Hepatocyte (in vitro differentiated cells): ENCODE measurements around the gene CFAP221.

Experiments
- EZH2 ChIP-seq: fragments of 200-600 bp; sonication (generic); IDR thresholded peaks from 2 replicates; pipeline ENCODE4 v1.6.1; 2016; ENCODE audit warnings: antibody characterized with exemption, mild to moderate bottlenecking, borderline replicate concordance
- EZH2phosphoT487 ChIP-seq: fragments of 200-600 bp; sonication (generic); IDR thresholded peaks from one replicate; pipeline ENCODE4 v1.6.1; 2018; ENCODE audit warnings: antibody characterized with exemption, mild to moderate bottlenecking, low read depth, moderate library complexity; ENCODE audit not compliant: unreplicated experiment, severe bottlenecking
- TF ChIP-seq, protein P1 (sequence below): fragments of 200-600 bp; sonication (generic); IDR thresholded peaks from 2 replicates; pipeline ENCODE4 v1.5.1; 2016; ENCODE audit warnings: antibody characterized with exemption, mild to moderate bottlenecking; ENCODE audit not compliant: poor library complexity

DNA sequence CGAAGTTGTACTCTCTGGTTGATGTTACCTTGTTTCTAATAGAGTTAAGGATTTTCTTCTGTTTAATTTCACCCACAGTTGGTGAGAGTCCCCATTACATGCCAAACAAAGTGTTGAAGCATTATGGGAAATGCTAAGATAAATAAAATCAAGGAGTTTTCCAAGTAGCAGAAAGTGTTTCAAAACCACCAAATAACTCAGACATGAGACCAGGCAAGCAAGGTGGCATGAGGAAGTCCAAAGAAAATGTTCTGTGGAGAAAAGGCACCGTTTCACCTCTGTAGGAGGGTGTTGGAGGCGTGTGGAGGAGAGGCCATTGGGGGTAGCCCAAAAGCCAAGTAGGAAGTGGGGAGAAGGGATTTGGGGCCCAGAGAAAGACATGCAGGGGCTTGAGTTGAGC is 8.7 kb downstream of the CFAP221 start:
- TF ChIP-seq, protein P1, sequence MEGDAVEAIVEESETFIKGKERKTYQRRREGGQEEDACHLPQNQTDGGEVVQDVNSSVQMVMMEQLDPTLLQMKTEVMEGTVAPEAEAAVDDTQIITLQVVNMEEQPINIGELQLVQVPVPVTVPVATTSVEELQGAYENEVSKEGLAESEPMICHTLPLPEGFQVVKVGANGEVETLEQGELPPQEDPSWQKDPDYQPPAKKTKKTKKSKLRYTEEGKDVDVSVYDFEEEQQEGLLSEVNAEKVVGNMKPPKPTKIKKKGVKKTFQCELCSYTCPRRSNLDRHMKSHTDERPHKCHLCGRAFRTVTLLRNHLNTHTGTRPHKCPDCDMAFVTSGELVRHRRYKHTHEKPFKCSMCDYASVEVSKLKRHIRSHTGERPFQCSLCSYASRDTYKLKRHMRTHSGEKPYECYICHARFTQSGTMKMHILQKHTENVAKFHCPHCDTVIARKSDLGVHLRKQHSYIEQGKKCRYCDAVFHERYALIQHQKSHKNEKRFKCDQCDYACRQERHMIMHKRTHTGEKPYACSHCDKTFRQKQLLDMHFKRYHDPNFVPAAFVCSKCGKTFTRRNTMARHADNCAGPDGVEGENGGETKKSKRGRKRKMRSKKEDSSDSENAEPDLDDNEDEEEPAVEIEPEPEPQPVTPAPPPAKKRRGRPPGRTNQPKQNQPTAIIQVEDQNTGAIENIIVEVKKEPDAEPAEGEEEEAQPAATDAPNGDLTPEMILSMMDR: no peak
- TF ChIP-seq EZH2 (no peak), EZH2phosphoT487 (no peak)
